B cell (primary cell): ENCODE results near the gene PIM3.

Source experiments
- EZH2 ChIP-seq: IDR thresholded peaks from 2 replicates; pipeline ENCODE4 v1.6.1; 2012; ENCODE audit warnings: borderline replicate concordance, low read depth, mild to moderate bottlenecking, moderate library complexity, low read length; ENCODE audit not compliant: insufficient read depth, poor library complexity, severe bottlenecking
- TF ChIP-seq, protein P1 (sequence below): fragments of 200-600 bp; IDR thresholded peaks from one replicate; pipeline ENCODE4 v1.8.0; 2022; ENCODE audit warnings: antibody characterized with exemption, mild to moderate bottlenecking

DNA sequence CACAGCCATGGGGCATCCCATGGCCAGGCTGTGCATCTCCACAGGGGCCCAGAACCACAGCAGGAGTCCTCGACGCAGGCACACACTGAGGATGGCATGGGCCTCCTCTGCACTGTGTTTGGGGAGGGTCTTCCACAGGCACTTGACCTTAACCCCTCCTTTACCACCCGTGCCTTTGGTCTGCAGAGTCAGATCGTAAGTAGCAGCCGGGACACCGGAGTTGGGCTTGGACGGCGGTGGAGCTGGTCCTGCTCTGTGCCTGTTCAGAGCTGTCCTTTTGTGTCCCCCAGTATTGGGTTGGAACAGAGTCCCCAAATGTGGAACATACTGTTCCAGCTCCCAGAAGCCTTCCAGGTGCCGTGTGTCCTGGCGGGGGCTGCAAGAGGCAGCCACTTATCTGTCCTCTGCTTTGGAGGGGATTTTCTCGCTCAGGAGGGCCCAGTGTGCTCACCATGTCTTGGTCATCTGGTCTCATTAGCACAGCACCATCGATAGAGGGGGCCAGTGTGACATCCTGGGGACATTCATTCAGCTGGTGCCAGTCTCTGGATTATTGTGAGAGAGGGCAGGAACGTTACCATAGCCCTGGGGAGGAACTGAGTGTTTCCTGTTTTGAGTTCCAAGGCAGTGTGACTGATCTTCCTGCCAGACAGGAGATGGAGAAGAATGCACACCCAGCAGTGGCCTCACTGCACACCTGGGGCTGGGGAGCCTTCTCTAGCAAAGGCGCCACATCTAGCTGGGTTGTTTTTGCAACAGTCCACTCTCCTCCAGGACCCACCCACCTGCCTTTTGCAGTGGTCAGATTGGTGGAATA lies 29.8 kb upstream of the PIM3 start:
- TF ChIP-seq, protein P1, sequence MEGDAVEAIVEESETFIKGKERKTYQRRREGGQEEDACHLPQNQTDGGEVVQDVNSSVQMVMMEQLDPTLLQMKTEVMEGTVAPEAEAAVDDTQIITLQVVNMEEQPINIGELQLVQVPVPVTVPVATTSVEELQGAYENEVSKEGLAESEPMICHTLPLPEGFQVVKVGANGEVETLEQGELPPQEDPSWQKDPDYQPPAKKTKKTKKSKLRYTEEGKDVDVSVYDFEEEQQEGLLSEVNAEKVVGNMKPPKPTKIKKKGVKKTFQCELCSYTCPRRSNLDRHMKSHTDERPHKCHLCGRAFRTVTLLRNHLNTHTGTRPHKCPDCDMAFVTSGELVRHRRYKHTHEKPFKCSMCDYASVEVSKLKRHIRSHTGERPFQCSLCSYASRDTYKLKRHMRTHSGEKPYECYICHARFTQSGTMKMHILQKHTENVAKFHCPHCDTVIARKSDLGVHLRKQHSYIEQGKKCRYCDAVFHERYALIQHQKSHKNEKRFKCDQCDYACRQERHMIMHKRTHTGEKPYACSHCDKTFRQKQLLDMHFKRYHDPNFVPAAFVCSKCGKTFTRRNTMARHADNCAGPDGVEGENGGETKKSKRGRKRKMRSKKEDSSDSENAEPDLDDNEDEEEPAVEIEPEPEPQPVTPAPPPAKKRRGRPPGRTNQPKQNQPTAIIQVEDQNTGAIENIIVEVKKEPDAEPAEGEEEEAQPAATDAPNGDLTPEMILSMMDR = peak; percentile 80
- TF ChIP-seq EZH2 = no peak
